OCI-LY3 (cell line): Measurements from ENCODE around the gene BCL11A.
A peak's percentile ranks its signal among the peaks of the same experiment; 100 is the strongest.

Source experiments
- H2AFZ ChIP-seq: fragments of 200-600, 300-600 bp; shearing (Covaris generic); 2 replicates; pipeline ENCODE4 v1.6.0; 2014; ENCODE audit warnings: antibody characterized with exemption, low read depth, low read length
- H3K27ac ChIP-seq: fragments of 200-600, 300-600 bp; sonication (generic); 2 replicates; pipeline ENCODE4 v1.5.1; 2014; ENCODE audit warnings: mild to moderate bottlenecking, low read length, moderate library complexity, mixed read lengths
- H3K27me3 ChIP-seq: fragments of 200-600, 300-600 bp; sonication (generic); 2 replicates; pipeline ENCODE4 v1.6.1; 2014; ENCODE audit warnings: low read depth, low read length, mixed read lengths
- H3K36me3 ChIP-seq: fragments of 200-600, 300-600 bp; sonication (generic); replicated peaks from 2 replicates; pipeline ENCODE3; 2014; ENCODE audit warnings: low read depth, low read length, mixed read lengths
- H3K4me1 ChIP-seq: fragments of 300-600, 200-600 bp; sonication (generic); 2 replicates; pipeline ENCODE4 v1.6.1; 2014; ENCODE audit warnings: low read length, mixed read lengths
- H3K4me2 ChIP-seq: fragments of 200-600, 300-600 bp; sonication (generic); 2 replicates; pipeline ENCODE4 v1.6.1; 2014; ENCODE audit warnings: low read length, mixed read lengths
- H3K4me3 ChIP-seq: fragments of 300-600, 200-600 bp; sonication (generic); 2 replicates; pipeline ENCODE4 v1.5.1; 2014; ENCODE audit warnings: antibody characterized with exemption, mild to moderate bottlenecking, low read length, moderate library complexity
- H3K79me2 ChIP-seq: fragments of 300-600, 200-600 bp; shearing (Covaris generic); 2 replicates; pipeline ENCODE4 v1.6.1; 2014; ENCODE audit warnings: mild to moderate bottlenecking, low read length, mixed read lengths
- H3K9ac ChIP-seq: fragments of 300-600, 200-600 bp; shearing (Covaris generic); 2 replicates; pipeline ENCODE4 v1.6.0; 2014; ENCODE audit warnings: mild to moderate bottlenecking, low read length, moderate library complexity
- H3K9me3 ChIP-seq: fragments of 200-600, 300-600 bp; shearing (Covaris generic); 2 replicates; pipeline ENCODE4 v1.6.1; 2014; ENCODE audit warnings: low read length, mixed read lengths; ENCODE audit not compliant: insufficient read depth
- H4K20me1 ChIP-seq: fragments of 200-600, 300-600 bp; sonication (generic); 2 replicates; pipeline ENCODE4 v1.6.1; 2016; ENCODE audit warnings: low read length, mixed read lengths; ENCODE audit not compliant: insufficient read depth
- EZH2phosphoT487 ChIP-seq: fragments of 200-600 bp; shearing (Covaris generic); IDR thresholded peaks from 2 replicates; pipeline ENCODE4 v1.6.1; 2018; ENCODE audit warnings: antibody characterized with exemption, mixed run types, low read depth
- TF ChIP-seq, protein P1 (sequence below): fragments of 200-600, 300-600 bp; sonication (generic); IDR thresholded peaks from 2 replicates; pipeline ENCODE4 v1.5.1; 2014; ENCODE audit warnings: antibody characterized with exemption, low read length, low read depth

Gene BCL11A

DNA sequence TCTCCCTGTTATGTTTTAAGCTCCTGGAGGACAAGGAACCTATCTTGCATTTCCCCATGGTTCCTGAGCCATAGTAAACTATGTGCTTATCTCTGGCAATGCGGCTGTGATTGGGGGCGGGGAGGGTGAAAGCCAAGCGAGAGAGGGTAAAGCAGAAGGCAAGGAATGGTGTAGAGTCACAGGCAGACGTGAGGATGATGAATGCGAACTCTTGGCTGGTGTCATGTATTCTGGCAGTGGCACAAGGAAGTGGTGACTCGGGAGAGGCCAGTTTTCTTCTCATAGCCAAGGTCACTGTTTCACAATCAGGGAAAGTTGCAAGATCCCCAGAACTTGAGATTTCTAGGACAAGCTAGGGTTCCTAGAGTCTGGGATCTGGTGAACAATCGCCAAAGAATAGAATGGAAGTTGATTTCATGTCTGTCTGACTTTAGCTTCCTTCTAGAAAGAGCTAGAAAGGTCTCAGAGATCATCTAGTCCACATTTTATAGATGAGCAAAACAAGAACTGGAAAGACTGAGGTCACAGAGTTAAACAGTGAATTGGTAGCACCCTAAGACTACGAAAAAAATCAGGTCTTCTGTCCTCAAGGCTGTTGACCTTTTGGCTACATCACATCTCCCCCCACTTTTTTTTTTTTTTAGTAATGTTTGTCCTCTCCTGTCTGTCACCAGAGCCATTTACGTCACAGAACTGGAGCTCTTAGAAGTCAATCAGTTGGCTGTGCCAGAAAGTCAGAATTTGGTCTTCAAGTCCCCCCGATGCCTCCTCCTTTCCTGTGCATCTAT, 137.0 kb downstream of the BCL11A start:
- no peak for TF ChIP-seq EZH2phosphoT487
- TF ChIP-seq, protein P1, sequence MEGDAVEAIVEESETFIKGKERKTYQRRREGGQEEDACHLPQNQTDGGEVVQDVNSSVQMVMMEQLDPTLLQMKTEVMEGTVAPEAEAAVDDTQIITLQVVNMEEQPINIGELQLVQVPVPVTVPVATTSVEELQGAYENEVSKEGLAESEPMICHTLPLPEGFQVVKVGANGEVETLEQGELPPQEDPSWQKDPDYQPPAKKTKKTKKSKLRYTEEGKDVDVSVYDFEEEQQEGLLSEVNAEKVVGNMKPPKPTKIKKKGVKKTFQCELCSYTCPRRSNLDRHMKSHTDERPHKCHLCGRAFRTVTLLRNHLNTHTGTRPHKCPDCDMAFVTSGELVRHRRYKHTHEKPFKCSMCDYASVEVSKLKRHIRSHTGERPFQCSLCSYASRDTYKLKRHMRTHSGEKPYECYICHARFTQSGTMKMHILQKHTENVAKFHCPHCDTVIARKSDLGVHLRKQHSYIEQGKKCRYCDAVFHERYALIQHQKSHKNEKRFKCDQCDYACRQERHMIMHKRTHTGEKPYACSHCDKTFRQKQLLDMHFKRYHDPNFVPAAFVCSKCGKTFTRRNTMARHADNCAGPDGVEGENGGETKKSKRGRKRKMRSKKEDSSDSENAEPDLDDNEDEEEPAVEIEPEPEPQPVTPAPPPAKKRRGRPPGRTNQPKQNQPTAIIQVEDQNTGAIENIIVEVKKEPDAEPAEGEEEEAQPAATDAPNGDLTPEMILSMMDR, result no peak
- H2AFZ ChIP-seq, result no peak overlapping the region
- no peak overlapping the region for H3K9ac ChIP-seq
- no peak overlapping the region for H3K27ac ChIP-seq
- H3K36me3 ChIP-seq, result peaks cover 9% of the 10 kb centered on the region
- H3K79me2 ChIP-seq, result no peaks in the 10 kb centered on the region
- no peaks in the 10 kb centered on the region for H4K20me1 ChIP-seq
- H3K4me1 ChIP-seq, result peaks cover 55% of the 10 kb centered on the region
- no peaks in the 10 kb centered on the region for H3K27me3 ChIP-seq
- peaks cover 7% of the 10 kb centered on the region; the same call in 1 of the 2 replicates for H3K9me3 ChIP-seq
- H3K4me3 ChIP-seq, result no peak overlapping the region
- no peak overlapping the region for H3K4me2 ChIP-seq

DNA sequence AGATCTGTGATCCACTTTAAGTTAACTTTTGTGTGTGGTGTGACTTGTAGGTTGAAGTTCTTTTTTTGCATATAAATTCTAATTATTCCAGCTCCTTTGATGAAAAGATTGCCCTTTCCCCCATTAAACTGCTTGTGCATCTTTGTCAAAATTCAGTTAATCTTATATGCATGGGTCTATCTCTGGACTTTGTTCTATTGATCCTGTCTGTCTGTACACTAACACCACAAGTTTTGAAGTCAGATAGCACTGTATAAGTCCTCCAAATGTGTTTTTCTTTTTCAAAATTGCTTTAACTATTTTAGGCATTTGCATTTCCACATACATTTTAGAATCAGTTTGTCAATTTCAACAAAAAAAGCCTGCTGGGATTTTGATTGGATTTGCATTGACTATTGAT, 137.6 kb downstream of the BCL11A start:
- no peak overlapping the region for H2AFZ ChIP-seq

DNA sequence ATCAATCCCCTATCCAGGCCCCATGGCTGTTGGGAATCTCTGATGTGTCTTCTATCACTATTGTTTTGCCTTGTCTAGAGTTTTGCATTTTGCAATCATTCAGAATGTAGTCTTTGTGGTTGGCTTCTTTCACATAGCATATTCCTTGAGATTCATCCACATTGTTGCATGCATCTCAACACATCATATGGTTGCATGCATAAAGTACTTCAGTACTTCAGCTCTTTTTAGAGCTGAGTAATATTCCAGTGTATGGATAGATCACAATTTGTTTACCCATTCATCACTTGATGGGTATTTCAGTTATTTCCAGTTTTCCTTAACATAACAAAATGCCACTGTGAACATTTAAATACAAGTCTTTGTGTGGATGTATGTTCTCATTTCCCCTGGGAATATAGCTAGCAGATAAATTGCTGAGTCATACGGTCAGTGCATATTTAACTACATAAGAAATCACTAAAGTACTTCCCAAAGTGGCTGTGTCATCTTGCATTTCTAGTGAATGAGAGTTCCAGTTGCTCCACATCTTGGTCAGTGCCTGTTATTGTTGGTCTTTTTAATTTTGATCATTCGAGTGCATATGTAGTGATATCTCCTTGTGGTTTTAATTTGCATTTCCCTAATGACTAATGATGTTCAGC, 138.8 kb downstream of the BCL11A start:
- peak overlapping the region; percentile 62 for H3K4me2 ChIP-seq
- H3K79me2 ChIP-seq, result no peaks in the 10 kb centered on the region
- peaks cover 7% of the 10 kb centered on the region; the same call in 1 of the 2 replicates for H3K9me3 ChIP-seq
- peaks cover 60% of the 10 kb centered on the region for H3K4me1 ChIP-seq
- no peaks in the 10 kb centered on the region for H3K27me3 ChIP-seq
- peaks cover 9% of the 10 kb centered on the region for H3K36me3 ChIP-seq
- no peaks in the 10 kb centered on the region for H4K20me1 ChIP-seq
- H3K9ac ChIP-seq, result peak overlapping the region; percentile 49
- H2AFZ ChIP-seq, result no peak overlapping the region
- peak overlapping the region; percentile 83 for H3K27ac ChIP-seq
- no peak for TF ChIP-seq EZH2phosphoT487
- TF ChIP-seq, protein P1, result no peak
- peak overlapping the region; percentile 21; the same call in 1 of the 2 replicates for H3K4me3 ChIP-seq

More for the DNA sequence above, 137.6 kb downstream of the BCL11A start:
- Histone ChIP-seq H3K36me3 (peaks cover 9% of the 10 kb centered on the region), H3K9ac (no peak overlapping the region), H3K79me2 (no peaks in the 10 kb centered on the region), H3K4me2 (no peak overlapping the region), H3K27me3 (no peaks in the 10 kb centered on the region), H3K27ac (no peak overlapping the region), H3K4me3 (no peak overlapping the region), H3K4me1 (peaks cover 60% of the 10 kb centered on the region), H3K9me3 (peaks cover 7% of the 10 kb centered on the region; the same call in 1 of the 2 replicates), H4K20me1 (no peaks in the 10 kb centered on the region)
- TF ChIP-seq, protein P1, result no peak
- no peak for TF ChIP-seq EZH2phosphoT487

DNA sequence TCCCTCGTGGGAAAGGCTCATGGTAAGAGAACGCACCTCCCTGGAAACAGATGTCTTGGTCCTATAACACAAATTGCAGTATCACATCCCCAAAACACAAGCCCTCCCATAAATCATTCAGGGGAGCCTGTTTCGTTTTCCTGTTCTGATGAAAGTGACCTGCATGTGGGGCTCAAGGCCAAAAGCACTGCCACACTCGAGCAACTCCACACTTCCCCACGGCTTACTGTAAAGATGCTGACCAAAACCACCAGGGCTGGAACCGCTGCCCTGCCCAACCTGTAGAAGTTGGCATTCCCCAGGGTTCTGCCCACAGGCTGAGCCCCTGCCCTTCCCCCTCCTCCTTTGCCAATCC, 139.7 kb downstream of the BCL11A start:
- peak overlapping the region; percentile 49; the same call in 1 of the 2 replicates for H3K9ac ChIP-seq
- no peaks in the 10 kb centered on the region for H3K27me3 ChIP-seq
- TF ChIP-seq EZH2phosphoT487, result no peak
- no peak overlapping the region for H2AFZ ChIP-seq
- H3K4me1 ChIP-seq, result peaks cover 60% of the 10 kb centered on the region
- H3K4me2 ChIP-seq, result peak overlapping the region; percentile 62
- H3K9me3 ChIP-seq, result peaks cover 7% of the 10 kb centered on the region; the same call in 1 of the 2 replicates
- H3K79me2 ChIP-seq, result no peaks in the 10 kb centered on the region
- peaks cover 9% of the 10 kb centered on the region for H3K36me3 ChIP-seq
- H3K27ac ChIP-seq, result peak overlapping the region; percentile 83
- H3K4me3 ChIP-seq, result peak overlapping the region; percentile 21; the same call in 1 of the 2 replicates
- H4K20me1 ChIP-seq, result no peaks in the 10 kb centered on the region
